Stimulated activated CD8-positive, alpha-beta memory T cell treated with anti-CD3 and anti-CD28 coated beads, Interleukin-7, amount 100 ng/mL, for 4 hours (primary cell): ENCODE data around the gene ATOH8.

Experiments used
- DNase-seq, 2 donors: peaks; one replicate each; pipeline ENCODE4 v3.0.0-alpha.2; 2020; ENCODE audit warnings: low read depth in 2 of 2

Gene ATOH8

GRCh38 chr2:85718885-85719492 is 34.8 kb upstream of the ATOH8 start:
- DNase-seq: no peak

DNA sequence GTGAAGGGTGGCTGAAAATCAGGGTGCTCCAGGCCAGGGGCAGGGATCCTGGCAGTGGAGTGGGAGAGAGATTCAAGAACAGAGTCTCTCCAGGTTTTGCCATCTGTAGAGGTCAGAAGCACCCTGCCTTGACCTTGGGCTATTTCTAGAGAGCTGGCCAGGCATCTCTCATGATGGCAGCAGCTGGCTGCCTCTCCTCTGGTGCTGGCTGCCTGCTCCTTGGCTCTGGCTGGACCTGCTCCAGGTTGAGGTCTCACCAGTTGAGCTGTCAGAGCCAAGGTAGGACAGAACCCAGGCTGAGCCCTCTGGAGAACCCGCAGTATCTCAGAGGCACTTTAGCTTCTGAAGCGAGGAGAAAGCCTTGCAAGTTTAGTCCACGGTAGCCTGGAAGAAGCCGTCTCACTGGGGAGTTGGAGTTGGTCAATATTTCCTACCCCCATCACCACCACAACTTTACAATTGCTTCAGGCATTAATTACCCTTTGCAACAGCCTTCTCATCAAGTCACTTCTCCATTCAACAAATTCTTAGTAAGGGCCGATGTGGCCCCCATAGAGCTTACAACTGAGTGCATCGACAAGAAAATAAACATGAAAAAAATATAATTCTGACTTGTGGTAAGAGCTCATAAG is 34.1 kb upstream of the ATOH8 start:
- DNase-seq: no peak

DNA sequence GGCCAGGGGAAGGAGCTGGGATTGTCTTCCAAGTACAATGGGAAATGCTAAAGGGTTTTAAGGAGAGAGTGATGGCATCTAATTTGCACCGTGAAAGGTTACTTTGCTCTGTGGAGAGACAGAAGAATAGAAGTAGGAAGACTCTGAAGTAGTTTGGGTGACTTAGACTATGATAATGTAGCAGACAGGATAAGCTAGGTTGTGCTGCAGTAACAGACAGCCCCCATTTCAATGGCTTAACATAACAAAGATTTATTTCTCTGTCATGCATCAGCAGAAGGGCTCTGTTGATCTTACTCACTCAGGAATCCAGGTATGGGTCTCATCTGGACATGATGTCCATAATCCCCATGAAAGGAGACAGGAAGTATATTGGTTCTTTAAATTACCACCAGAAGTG is 33.3 kb upstream of the ATOH8 start:
- no peak for DNase-seq

DNA sequence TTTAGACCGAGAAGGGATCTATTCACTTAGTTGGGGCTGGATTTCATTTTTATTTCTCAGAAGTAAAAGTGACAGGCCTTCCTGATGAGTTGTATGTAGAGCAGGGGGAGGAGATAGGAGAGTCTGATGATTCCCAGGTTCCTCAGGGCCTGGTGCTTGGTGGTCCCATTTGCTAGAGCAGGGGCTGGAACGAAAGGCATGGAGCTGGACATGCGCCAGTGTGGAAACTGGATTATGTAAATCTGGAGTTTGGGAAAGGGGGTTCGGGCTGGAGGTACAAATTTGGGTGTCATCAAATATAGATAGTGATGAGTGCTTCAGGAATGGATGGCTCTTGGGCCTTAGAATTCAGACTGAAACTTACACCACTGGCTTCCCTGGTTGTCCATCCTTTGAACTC is 32.1 kb upstream of the ATOH8 start:
- no peak for DNase-seq

DNA sequence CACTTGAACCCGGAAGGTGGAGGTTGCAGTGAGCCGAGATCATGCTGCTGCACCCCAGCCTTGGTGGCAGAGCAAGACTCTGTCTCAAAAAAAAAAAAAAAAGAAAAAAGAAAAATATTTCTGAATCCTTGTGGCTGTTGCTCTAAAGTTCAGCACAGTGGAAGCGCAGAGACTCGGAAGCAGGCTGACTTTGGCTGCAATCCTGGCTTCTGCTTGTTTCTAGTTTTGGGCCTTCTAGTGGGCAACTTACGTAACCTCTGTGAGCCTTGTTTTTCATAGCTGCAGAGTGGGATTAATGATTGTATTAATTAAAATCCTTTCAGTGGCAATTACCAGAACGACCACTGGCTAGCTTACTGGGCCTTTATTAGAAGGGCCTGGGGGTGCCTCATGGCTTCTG is 31.3 kb upstream of the ATOH8 start:
- no peak for DNase-seq

DNA sequence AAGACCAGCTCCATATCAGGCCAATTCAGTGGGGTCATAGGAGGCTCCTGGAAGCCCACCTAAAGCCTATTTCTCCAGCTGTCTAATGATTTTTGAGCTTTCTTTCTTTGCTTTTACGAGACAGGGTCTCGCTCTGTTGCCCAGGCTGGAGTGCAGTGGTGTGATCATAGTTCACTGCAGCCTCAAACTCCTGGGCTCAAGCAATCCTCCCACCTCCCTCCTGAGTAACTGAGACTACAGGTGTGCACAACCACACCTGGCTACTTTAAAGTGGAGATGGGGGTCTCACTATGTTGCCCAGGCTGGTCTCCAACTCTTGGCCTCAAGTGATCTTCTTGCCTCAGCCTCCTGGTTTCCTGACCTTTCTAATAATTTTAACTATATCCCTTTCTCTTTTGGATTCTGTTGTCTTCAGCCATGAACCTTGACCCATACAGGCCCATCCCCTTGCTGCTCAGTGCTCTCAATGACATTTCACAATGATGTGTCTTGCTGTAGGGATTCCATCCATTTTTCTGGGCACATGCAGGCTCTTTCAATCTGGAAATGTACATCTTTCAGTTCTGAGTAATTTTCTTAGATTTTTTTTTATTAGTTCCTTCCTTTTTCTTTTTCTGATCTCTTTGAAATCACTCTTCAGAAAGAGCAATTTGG is 30.0 kb upstream of the ATOH8 start:
- no peak for DNase-seq

DNA sequence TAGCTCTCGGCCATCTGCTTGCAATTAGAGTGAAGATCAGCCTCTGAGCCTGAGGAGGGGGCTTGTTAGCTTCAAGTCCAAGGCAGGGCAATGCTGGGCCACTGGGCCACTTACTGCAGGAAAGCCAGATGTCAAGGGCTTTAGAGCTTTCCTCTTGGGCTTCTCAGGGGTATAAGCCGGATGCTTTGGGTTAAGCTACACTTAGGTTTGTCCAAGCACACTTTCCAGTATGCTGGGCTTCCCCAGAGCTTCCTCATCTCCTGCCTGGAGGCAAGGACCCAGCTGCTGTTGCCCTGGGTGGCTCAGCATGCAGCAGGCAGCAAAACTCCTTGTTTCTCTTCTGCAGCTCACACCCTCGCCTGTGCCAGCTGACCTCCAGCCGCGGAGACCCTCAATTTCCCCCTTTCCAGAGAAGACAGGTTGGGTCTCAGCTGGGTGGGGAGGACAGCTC is 29.0 kb upstream of the ATOH8 start:
- no peak for DNase-seq

- DNase-seq: no peak
These were observed 28.3 kb upstream of the ATOH8 start for GRCh38 chr2:85725451-85725850.

GRCh38 chr2:85727798-85728197 is 26.0 kb upstream of the ATOH8 start:
- DNase-seq: no peak

DNA sequence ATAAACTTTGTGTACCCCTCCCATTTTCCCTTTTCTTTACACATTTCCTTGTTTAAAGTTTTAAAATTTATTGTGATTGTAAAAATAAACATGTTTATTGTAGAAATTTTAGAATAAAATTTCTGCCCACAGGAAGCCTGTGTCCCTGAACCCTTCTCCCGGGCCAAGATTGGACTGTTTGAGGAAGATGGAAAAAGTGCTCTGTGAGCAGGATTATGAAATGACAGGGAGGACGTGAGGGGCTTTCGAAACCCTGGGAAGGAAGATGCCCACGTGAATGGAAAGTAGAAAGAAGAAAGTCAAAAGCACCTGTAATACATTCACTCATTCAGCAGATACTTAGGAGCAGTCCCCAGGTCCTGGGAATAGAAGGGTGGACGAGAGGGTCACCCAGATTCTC is 25.4 kb upstream of the ATOH8 start:
- no peak for DNase-seq

DNA sequence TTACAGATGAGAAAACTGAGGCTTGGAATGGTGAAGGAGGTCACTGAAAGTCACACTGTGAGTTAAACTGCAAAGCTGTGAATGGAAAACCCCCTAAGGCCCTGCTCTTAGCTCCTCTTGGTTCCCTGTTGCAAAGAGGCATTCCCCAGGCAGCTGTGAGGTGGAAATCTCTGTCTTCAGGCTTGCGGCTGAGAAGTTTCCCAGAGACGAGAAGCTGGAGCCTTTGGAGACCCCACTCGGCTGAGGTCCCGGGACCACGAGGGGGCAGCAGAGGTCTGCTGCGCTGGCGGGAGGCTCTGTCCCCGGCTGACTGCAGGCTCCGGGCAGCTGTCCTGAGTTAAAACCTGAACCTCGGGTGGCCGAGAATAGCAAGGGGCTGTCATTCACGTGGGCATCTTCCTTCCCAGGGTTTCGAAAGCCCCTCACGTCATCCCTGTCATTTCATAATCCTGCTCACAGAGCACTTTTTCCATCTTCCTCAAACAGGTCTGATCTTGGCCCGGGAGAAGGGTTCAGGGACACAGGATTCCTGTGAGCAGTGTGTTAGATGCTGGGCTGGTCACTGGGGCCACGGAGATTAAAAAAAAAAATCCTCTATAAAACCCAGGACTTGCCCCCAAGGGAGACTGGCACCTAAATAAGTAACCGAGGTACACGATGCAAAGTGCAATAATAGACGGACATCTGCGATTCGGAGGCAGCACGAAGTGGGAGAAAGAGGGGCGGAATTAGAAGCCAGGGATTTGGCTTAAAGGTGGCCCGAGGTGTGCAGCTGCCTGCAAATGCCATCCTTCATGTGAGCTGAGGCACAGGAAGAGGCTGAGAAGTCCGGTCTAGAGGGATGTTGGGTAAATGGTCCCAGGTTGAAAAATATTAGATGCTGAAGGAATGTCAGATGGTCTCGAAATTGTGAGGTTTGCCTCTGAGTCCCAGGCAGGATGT is 24.6 kb upstream of the ATOH8 start:
- peak; percentile 16 to 48 for DNase-seq

DNA sequence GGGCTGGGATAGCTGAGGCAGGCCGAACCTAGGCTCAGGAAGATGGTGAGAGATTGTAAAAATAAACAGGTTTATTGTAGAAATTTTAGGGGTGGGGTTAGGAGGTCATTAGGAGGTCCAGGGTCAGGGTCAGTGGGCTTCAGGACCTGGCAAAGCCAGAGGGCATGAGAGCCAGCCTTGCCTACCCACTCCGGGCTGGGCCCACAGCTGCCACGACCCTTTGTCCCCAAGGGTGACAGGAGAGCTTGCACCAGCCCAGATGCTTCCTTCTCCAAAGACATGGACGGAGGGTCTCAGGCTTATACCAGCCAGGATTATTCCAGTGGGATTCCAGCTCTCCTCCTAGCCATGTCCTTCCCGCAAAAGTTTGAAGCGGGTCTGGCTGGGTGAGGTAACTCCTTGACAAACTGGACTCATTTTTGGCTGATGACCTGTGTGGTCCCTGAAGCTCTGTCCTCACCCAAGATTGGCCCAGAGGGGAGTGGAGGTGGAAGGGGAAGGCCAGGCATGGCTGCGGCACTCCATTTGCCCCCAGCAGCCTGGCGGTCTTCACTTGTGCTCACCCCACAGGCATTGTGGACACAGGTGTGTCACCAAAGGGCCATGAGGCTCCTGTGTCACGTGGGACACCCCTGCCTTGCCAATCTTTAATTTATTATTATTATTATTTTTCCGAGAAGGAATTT is 23.8 kb upstream of the ATOH8 start:
- no peak for DNase-seq

GRCh38 chr2:85730686-85731230 is 23.0 kb upstream of the ATOH8 start:
- DNase-seq: no peak

DNA sequence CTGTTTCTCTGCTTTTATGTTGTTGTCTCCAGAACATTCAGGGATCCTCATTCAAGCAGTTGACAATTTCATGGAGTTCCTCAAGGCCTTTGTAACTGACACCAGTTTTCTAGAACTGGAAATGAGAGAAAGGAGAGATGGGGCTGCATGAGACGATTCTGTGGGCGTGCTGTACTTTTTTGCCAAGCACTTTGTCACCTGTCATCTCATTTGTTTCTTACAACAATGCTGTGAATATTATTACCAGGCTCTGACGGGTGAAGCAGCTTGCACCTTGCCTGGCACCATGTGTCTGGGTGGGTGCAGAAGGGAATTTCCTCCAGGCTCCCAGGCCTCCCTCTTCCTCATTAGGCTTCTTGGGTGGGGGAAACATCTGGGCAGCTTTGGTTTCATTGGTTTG is 22.2 kb upstream of the ATOH8 start:
- no peak for DNase-seq

DNA sequence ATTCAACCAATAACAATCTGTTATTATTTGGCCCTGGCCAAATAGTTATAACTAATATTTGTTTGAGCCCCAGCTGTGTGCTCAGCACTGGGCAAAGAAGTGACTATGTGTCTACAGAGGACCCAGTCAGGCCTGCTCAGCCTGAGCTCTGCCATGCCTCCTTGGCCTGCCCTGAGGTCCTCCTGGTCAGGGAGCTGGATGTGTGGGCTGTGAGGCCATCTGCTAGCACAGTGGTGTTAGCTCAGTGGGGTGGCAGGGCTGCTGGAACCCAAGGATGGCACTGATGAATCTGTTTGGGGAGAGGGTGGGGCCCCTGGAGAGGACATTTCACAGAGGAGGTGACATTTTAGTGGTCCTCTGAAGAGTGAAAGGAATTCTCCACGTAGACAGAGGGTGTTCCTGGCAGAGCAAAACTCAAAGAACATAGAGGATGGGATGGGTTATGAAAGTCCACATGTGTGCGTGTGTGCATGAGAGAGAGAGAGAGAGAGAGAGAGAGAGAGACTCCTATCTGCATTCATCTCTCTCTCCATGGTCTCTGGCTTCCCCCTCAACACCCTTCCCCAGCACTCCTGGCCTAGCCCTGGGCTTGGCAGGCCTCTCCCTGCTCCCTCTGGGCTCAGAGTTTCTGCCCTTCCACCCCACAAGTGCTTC is 21.2 kb upstream of the ATOH8 start:
- no peak for DNase-seq

GRCh38 chr2:85733121-85733960 is 20.4 kb upstream of the ATOH8 start:
- DNase-seq: no peak

DNA sequence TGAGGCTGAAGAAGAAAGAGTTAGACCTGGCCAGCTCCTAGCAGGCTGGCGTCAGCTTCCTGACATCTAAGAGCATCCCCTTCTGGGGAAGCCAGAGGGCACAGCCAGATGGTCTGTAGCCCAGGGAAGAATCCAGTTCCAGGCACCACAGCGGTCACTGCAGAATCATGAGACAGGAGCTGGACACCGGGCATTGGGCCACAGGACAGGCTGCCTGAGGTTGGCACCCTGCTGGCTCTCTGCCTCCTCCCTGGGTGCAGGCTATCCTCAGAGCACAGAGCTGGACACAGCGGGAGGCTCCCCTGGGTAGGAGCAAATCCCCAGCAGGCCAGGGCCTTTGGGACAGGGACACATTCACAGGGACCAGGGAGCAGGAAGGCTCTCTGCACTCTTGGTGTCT is 19.8 kb upstream of the ATOH8 start:
- no peak for DNase-seq

DNA sequence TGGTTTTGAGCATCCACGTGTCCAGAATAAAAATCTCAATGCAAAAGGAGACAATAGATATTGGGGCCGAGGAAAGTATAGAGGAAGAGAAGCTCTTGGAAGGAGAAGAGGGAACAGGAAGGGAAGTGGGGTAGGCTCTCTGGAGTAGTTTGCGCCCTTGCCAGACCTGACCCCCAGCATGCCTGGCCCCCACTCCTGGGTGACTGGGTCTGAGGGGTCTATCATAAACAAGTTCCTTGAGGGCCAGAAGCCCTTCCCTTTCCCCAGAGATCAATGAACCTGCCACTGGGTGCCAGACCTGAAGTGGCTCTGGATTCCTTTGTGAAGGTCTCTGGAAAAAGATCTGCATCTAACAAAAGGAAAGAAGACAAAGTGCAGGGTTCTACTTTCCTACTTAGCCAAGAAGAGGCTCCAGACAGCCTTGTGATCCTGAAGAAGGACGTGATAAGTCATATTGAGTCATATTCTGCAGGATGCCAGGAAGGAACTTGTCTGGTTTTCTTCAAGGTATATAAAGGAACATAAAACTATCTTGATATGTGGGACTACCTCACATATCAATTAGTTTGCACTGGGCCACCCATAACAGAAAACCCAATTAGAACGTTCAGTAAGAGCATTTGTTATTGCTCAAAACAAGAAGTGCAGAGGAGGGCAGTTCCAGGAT is 18.7 kb upstream of the ATOH8 start:
- no peak for DNase-seq

GRCh38 chr2:85735691-85736090 is 18.1 kb upstream of the ATOH8 start:
- DNase-seq: no peak
